ENCODE measurements around the gene ADAP1.
A peak's percentile ranks its signal among the peaks of the same experiment; 100 is the strongest.
"Not testable (repeated sequence)": the region's sequence is repeated elsewhere in the genome, so short reads cannot be mapped to it uniquely, and the experiment has no call there.

The ADAP1 gene

GRCh38 chr7:974820-975681, 20.6 kb upstream of the ADAP1 start, which contains the start of gene COX19:
Gene COX19 (minus strand): TSS chr7:975549. CDS start chr7:975509, 40 bp downstream.
- peak; percentile 82 for DNase-seq (ENCODE audit: low spot score)

GRCh38 chr7:974172-974571, 19.7 kb upstream of the ADAP1 start:
- DNase-seq (ENCODE audit: low spot score): no peak

DNA sequence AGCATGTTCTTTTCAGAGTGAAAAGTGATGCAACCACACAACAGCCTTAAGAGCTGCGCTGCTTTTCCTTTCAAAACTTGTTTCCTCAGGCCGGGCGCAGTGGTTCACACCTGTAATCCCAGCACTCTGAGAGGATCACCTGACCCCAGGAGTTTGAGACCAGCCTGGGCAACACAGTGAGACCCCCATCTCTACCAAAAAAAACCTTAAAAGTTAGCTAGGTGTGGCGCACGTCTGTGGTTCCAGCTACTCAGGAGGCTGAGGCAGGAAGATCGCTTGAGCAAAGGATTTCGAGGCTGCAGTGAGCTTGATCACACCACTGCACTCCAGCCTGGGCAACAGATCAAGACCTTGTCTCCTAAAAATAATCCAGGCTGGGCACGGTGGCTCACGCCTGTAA, 18.8 kb upstream of the ADAP1 start:
- no peak for DNase-seq (ENCODE audit: low spot score)

GRCh38 chr7:972676-973309, 18.3 kb upstream of the ADAP1 start:
- DNase-seq (ENCODE audit: low spot score): no peak

DNA sequence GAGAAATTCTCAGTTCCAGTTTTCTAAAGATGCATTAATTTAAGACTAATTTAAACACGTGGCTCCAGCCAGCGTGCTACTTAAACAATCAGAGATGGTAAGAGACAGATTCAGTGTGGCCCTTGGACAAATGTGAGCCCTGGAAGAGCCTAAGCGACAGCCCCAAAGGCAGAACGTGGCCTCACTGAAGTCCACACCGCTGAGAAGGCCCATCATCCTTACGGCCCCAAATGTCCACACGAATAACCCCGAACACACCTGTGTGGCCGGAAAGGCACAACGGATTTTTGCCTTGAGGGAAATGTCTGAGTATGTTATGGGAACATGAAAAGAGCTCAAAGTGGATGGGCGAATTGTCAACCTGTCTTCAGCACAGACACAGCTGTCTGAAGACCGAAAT, 17.6 kb upstream of the ADAP1 start:
- DNase-seq (ENCODE audit: low spot score): no peak

- no peak for DNase-seq (ENCODE audit: low spot score)
Observed at GRCh38 chr7:970744-971143, 16.3 kb upstream of the ADAP1 start.

DNA sequence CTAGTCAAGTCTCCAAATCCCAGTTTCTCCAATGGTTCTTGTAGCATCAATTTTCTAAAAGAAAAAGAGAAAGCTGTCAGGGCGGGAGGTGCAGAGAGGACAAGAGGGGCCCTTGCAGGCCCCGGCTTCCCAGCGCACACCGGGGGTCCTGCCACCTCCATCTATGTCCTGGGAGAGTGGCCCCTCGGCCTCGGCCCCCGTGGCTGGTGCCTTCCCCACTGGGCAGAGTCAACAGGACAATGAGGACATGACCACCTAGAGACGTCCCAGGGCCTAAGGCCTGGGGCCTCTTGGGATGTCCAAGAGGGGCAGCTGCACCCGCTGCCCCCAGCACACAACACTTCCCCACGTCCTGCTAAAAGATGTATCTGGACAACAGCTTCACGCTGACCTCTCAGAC, 14.9 kb upstream of the ADAP1 start:
- DNase-seq (ENCODE audit: low spot score): no peak

DNA sequence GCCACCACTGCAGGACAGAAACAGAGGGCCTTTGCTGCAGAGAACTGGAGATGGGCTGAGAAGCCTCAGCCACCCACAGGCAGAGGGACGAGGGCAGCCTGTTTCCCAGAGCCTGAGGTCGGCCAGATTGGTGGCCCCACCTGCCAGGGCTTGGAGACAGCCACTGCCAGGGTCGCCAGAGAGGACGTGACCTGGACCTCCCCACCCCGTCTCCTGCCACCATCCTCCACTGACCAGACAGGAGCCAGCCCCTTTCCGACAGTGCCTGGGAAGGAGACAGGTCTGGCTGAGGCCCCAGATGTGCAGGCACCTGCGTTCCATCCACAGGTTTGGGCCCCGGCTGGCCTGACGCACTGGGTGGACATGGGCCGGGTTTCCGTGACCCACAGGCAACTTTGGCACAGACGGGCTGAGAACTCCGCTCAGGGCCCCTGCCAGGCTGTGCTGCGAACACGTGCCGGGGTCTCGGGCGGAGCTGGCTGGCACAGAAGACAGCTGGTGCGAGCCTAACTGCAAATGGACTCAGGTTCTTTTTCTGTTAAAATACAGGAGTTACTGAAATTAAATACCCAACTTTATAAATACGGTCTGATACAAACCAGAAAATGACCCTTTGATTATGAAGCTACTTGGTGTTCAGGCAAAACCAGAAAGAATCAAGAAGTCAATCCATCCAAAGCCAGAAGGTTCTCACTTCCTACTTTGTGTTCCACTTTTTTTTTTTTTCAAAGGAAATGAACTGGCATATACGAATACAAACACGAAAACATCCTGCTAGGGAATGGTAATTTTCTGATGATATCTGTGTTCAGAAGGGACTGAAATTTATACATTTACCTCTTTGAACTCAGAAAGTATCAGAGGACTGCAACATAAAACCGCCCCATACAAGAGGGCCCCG, 14.0 kb upstream of the ADAP1 start:
- no peak for DNase-seq (ENCODE audit: low spot score)

DNA sequence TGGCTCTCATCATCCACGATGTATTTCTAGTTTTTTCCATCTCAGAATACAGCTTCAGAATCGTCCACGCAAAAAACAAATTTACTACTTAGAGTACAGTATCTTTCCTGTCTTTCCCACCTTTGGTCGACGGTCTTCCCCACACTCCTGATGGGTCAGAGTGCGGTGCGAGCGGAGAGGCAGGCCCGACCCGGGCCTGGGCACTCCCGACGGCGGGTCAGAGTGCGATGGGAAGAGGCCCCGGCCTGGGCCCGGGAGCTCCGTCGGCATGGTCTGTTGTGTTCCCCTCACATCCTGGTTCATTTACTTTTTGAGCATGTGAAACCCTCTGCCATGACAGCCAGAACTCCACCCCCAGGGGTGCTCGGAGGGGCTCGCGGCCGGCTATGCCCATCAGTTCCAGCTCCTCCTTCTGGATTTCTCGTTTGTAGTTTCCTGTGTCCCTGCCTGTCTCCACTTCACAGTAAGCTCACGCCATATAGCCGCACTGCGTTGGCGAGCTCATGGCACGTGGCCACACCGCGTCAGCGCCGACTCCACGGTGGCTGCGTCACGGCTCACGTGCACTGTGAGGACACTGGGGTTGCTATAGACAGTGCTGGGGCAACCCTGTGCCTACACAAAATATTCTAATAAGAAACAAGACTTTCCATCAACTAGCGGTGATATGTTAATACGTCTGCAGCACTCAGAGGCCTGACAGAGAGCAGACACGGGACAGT, 13.0 kb upstream of the ADAP1 start:
- DNase-seq (ENCODE audit: low spot score): no peak

DNA sequence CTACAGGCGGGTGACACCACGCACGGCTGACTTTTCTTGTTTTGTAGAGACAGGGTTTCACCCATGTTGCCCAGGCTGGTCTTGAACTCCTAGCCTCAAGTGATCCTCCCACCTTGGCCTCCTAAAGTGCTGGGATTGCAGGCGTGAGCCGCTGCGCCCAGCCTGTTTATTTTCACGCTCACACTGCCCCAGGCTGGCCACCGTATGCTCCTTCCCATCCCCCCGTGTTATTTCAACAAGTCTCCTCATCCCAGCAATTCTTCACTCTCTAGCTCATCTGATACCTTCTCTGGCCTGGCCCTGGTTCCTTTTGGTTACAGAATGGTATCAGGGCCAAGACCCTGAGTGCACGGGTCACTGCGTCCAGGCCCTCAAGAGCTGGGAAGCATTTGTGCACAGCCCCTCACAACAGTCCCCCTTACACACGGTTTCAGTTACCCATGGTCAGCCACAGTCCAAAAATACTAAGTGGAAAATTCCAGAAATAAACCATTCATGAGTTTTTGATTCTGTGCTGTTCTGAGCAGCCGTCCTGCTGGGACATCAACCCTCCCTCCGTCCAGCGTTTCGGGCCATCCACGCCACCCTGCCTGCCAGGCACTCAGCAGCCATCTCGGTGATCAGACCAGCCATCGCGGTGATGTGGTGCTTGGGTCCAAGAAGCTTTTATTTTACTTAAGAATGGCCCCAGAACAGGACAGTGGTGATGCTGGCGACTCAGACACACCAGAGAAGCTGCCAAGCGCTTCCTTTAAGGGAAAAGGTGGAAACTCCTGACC, 12.0 kb upstream of the ADAP1 start:
- no peak for DNase-seq (ENCODE audit: low spot score)

- DNase-seq (ENCODE audit: low spot score): no peak
Observed at GRCh38 chr7:964401-965231, 10.1 kb upstream of the ADAP1 start.

GRCh38 chr7:963236-964078, 9.0 kb upstream of the ADAP1 start:
- no peak for DNase-seq (ENCODE audit: low spot score)

GRCh38 chr7:962401-963081, 8.1 kb upstream of the ADAP1 start:
- no peak for DNase-seq (ENCODE audit: low spot score)

DNA sequence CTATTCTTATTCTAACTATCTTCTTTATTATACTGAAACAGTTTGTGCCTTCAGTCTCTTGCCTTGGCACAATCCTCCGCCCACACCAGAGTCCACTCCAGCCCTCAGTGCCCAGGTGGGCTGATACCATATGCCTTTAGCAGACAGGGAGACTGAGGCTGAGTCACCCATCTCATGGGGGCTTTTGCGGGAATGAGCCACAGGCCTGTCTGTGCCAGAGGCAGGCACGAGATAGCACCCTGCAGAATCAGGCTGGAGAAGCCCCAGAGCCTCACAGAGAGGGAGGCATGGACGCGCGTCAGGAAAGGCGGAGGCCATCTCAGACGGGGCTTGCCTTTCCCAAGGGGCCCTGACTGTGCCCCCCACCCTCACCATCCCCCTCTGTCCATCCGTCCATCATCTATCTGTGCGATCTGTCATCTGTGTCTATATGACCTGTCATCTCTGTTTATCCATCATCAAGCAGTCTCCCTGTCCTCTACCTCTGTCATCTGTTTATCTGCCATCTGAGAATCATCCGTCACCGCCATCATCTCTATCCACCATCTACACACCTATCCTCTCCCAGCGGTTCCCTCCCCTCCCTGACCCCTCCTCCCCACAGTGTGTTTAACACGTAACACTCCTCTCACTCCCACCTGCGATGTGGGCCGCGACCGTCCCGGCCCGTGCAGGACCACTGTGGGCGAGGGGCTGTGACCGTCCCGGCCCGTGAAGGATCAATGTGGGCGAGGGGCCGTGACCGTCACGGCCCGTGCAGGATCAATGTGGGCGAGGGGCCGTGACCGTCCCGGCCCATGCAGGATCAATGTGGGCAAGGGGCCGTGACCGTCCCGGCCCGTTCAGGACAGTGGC, 7.3 kb upstream of the ADAP1 start:
- no peak for DNase-seq (ENCODE audit: low spot score)

- not testable (repeated sequence) for DNase-seq (ENCODE audit: low spot score)
Observed at GRCh38 chr7:960972-961371, 6.5 kb upstream of the ADAP1 start.

- DNase-seq (ENCODE audit: low spot score): no peak
Observed at GRCh38 chr7:960269-960871, 5.9 kb upstream of the ADAP1 start.

GRCh38 chr7:959740-960139, 5.3 kb upstream of the ADAP1 start:
- not testable (repeated sequence) for DNase-seq (ENCODE audit: low spot score)
